ENCODE data around the gene OOSP2. TPM values are rescaled to one million over a fixed set of nuclear protein-coding genes. Genes with fewer than 3 reads are reported as not detected.
"Not testable (repeated sequence)": the region's sequence is repeated elsewhere in the genome, so short reads cannot be mapped to it uniquely, and the experiment has no call there.

The OOSP2 gene
- total and polyA plus RNA-seq, 2 experiments from 2014 or later, result not detected

- no peaks in the 10 kb centered on the region for H3K36me3 ChIP-seq
- no peak overlapping the region for H3K27ac ChIP-seq
- no peaks in the 10 kb centered on the region for H3K9me3 ChIP-seq (ENCODE audit: low read depth)
- TF ChIP-seq CTCF (IDR thresholded peaks at IDR 0.05; ENCODE audit: low read depth, low read length), result no peak
- no peak overlapping the region for H3K4me3 ChIP-seq
- DNase-seq (ENCODE audit: low read depth in 1 of 2, low spot score in 1 of 2), result no peak
- H3K27me3 ChIP-seq, result no peaks in the 10 kb centered on the region
- no peaks in the 10 kb centered on the region for H3K4me1 ChIP-seq (ENCODE audit: low read depth)
Measured at GRCh38 chr11:60069450-60069849, 29.2 kb downstream of the OOSP2 start.

- DNase-seq (ENCODE audit: low read depth in 1 of 2, low spot score in 1 of 2), result not testable (repeated sequence)
Measured at GRCh38 chr11:60071644-60072043, 31.4 kb downstream of the OOSP2 start.

GRCh38 chr11:60077216-60077817, 37.1 kb downstream of the OOSP2 start:
- Histone ChIP-seq H3K9me3 (ENCODE audit: low read depth) (no peaks in the 10 kb centered on the region), H3K4me3 (no peak overlapping the region), H3K27ac (no peak overlapping the region), H3K4me1 (ENCODE audit: low read depth) (no peaks in the 10 kb centered on the region), H3K27me3 (no peaks in the 10 kb centered on the region), H3K36me3 (no peaks in the 10 kb centered on the region)
- TF ChIP-seq CTCF (IDR thresholded peaks at IDR 0.05; ENCODE audit: low read depth, low read length), result no peak
- DNase-seq (ENCODE audit: low read depth in 1 of 2, low spot score in 1 of 2), result no peak

More at GRCh38 chr11:60071644-60072043, 31.4 kb downstream of the OOSP2 start:
- not testable (repeated sequence) for H3K27me3 ChIP-seq; H3K4me3 ChIP-seq; H3K36me3 ChIP-seq; H3K27ac ChIP-seq; H3K9me3 ChIP-seq (ENCODE audit: low read depth); H3K4me1 ChIP-seq (ENCODE audit: low read depth)

GRCh38 chr11:60077981-60078380, 37.8 kb downstream of the OOSP2 start:
- no peak overlapping the region for H3K4me3 ChIP-seq
- no peak for DNase-seq (ENCODE audit: low read depth in 1 of 2, low spot score in 1 of 2)
- no peaks in the 10 kb centered on the region for H3K36me3 ChIP-seq
- H3K9me3 ChIP-seq (ENCODE audit: low read depth), result no peaks in the 10 kb centered on the region
- no peak for TF ChIP-seq CTCF (IDR thresholded peaks at IDR 0.05; ENCODE audit: low read depth, low read length)
- H3K27me3 ChIP-seq, result no peaks in the 10 kb centered on the region
- H3K4me1 ChIP-seq (ENCODE audit: low read depth), result no peaks in the 10 kb centered on the region
- H3K27ac ChIP-seq, result no peak overlapping the region

GRCh38 chr11:60078745-60079144, 38.5 kb downstream of the OOSP2 start:
- no peak overlapping the region for H3K27ac ChIP-seq
- TF ChIP-seq CTCF (IDR thresholded peaks at IDR 0.05; ENCODE audit: low read depth, low read length), result no peak
- H3K27me3 ChIP-seq, result no peaks in the 10 kb centered on the region
- DNase-seq (ENCODE audit: low read depth in 1 of 2, low spot score in 1 of 2), result no peak
- H3K9me3 ChIP-seq (ENCODE audit: low read depth), result no peaks in the 10 kb centered on the region
- no peak overlapping the region for H3K4me3 ChIP-seq
- H3K4me1 ChIP-seq (ENCODE audit: low read depth), result no peaks in the 10 kb centered on the region
- H3K36me3 ChIP-seq, result no peaks in the 10 kb centered on the region

GRCh38 chr11:60080535-60080934, 40.3 kb downstream of the OOSP2 start:
- TF ChIP-seq CTCF (IDR thresholded peaks at IDR 0.05; ENCODE audit: low read depth, low read length), result no peak
- Histone ChIP-seq H3K9me3 (ENCODE audit: low read depth) (no peaks in the 10 kb centered on the region), H3K4me1 (ENCODE audit: low read depth) (no peaks in the 10 kb centered on the region), H3K27me3 (no peaks in the 10 kb centered on the region), H3K27ac (no peak overlapping the region), H3K4me3 (no peak overlapping the region), H3K36me3 (no peaks in the 10 kb centered on the region)
- no peak for DNase-seq (ENCODE audit: low read depth in 1 of 2, low spot score in 1 of 2)
